Measurements from ENCODE around the gene ZNF506.
"Not testable (repeated sequence)": the region's sequence is repeated elsewhere in the genome, so short reads cannot be mapped to it uniquely, and the experiment has no call there.

The ZNF506 gene

GRCh38 chr19:19821366-19821951 lies at the start of gene ZNF506:
Gene ZNF506, minus strand, starts transcription at chr19:19821750. Its CDS starts 147 bp downstream, at chr19:19821603.
- peak; percentile 99 for DNase-seq

GRCh38 chr19:19870086-19870485 lies 48.5 kb upstream of the ZNF506 start:
- DNase-seq: not testable (repeated sequence)

GRCh38 chr19:19866611-19867248 lies 45.2 kb upstream of the ZNF506 start:
- peak; percentile 62 for DNase-seq

GRCh38 chr19:19865750-19866610 lies 44.4 kb upstream of the ZNF506 start, which contains the start of gene ZNF253:
Gene ZNF253, plus strand, starts transcription at chr19:19865882. Its CDS starts 115 bp downstream, at chr19:19865997.
- peak; percentile 98 for DNase-seq

DNA sequence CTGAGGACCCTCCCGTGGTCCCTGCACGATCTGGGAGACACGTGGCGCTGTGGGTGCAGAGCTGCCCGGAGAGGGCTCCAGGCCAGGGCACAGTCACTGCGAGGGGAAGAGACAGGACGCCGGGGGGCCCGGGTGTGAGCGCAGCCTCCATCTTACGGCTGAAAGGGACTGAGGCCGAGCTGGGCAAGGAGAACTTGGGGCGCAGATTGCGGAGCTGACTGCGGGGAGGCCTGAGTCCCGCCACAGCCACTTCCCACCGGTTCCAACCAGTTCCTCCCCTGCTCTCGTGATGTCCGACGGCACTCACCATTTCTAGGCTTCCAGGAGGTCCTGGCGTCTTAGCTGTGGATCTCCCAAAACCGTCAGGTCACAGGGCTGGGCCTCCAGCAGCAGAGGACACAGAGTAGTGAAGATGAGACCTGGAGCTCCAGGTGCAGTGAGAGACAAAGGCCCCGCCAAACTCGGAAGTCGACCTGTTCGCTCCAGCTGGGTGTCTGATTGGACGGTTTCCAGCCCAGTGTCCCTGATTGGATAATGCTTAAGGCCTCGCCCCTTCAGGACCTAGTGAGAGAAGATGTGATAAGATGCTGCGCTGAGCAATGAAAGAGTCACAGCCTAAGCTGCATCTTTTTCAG lies 39.3 kb upstream of the ZNF506 start:
- peak; percentile 68 for DNase-seq

- no peak for DNase-seq
Measured at GRCh38 chr19:19858751-19859150, 37.2 kb upstream of the ZNF506 start.

- not testable (repeated sequence) for DNase-seq
Measured at GRCh38 chr19:19851740-19852139, 30.2 kb upstream of the ZNF506 start.

DNA sequence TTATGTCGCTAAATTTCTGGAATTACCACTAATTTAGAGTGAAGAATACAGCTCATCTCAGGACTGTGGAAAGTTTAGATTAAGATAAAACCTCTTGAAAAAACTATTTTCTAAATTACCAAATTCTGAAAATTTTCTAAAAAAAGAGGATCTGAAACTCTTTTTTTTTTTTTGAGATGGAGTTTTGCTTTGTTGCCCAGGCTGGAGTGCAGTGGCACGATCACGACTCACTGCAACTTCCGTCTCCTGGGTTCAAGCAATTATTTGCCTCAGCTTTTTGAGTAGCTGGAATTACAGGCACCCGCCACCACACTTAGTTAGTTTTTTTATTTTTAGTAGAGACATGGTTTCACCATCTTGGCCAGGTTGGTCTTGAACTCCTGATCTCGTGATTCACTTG lies 27.5 kb upstream of the ZNF506 start:
- DNase-seq: no peak

DNA sequence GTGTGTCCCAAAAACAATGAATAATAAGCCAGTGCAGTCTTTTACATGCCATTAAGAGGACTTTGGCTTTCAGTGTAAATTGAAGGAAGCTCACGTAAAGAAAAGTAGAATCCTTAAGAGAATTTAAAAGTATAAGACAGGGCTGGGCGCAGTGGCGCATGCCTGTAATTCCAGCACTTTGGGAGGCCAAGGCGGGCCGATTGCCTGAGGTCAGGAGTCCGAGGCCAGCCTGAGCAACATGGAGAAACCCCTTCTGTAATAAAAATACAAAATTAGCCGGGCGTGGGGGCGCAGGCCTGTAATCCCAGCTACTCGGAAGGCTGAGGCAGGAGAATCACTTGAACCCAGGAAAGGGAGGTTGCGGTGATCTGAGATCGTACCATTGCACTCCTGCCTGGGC lies 26.2 kb upstream of the ZNF506 start:
- no peak for DNase-seq

GRCh38 chr19:19835560-19836038 lies 14.0 kb upstream of the ZNF506 start:
- no peak for DNase-seq

DNA sequence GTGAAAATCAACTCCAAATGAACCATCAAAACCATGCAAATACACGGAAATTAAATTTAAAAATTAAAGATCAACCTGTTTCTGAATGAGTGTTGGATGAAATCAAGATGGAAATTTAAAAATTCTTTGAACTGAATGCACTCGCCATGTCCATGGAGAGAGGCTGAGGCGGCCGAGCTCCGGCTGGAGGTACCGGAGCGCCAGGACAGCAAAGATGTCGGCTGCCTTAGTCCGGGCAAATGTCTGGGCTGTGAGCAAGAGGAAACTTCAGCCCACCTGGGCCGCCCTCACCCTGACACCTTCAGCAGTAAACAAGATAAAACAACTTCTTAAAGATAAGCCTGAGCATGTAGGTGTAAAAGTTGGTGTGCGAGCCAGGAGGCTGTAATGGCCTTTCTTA lies 5.3 kb upstream of the ZNF506 start:
- no peak for DNase-seq

GRCh38 chr19:19823916-19824315 lies 2.4 kb upstream of the ZNF506 start:
- no peak for DNase-seq

GRCh38 chr19:19821976-19822375 lies 426 bp upstream of the ZNF506 start:
- DNase-seq: not testable (repeated sequence)

GRCh38 chr19:19820774-19821320 lies 703 bp downstream of the ZNF506 start:
- DNase-seq: peak; percentile 18

DNA sequence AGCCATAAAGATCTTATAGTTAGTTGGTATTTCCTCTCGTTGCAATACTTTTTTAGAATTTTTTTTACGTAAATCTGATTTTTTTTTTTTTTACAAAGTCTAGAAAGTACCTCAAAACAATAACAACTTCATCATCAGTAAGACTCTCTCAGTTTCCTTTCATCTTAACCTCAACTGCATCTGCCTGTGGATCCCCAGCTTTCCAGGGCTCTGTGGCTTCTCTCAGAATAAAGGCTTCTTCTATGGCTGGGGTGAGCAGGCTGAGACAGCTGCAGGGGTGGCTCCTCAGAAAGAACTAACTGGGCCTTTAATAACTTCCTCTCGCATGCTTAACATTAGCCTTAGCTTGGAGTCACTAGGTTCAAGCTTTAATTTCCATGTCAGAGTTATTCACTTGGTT lies 4.2 kb downstream of the ZNF506 start:
- peak; percentile 68 for DNase-seq

GRCh38 chr19:19816679-19817078 lies 4.9 kb downstream of the ZNF506 start:
- DNase-seq: no peak

- DNase-seq: not testable (repeated sequence)
Measured at GRCh38 chr19:19811999-19812398, 9.6 kb downstream of the ZNF506 start.

- no peak for DNase-seq
Measured at GRCh38 chr19:19805480-19805879, 16.1 kb downstream of the ZNF506 start.

- DNase-seq: no peak
Measured at GRCh38 chr19:19788015-19788414, 33.5 kb downstream of the ZNF506 start.

DNA sequence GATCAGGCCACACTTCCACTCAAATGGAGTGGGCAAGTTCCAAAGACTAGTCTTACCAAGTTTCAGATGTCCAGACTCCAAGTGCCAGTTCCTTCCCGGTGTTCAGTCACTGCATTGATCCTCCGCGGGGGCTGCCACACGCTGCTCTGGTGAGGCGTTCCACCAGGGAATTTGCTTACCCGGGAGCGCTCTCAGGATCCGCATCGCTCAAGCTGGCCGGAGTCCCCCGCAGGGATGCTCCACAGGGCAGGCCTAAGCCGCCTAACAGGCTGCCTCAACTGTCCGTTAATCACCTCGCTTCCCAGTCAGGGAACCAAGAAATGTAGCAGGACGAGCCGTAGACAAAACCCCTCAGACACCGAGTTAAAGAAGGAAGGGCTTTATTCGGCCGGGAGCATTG lies 36.1 kb downstream of the ZNF506 start:
- DNase-seq: not testable (repeated sequence)

DNA sequence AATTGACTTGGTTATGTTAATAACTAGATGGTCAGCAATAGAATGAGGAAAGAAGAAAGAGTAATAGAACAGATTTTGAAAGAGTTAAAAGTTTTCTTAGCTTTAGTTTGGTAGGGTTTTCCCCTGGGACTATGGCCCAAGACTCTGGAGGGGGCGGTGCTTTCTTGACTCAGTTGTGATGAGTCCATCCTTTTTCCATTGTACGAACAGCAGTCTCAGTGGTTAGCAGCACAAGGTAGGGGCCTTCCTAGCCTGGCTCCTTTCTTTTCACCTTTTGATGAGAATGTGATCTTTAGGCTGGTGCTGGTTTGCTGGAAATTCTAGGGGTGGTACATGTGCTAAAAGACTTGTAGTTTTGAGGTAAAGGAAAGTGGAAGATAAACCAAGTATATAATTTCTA lies 38.8 kb downstream of the ZNF506 start:
- peak; percentile 59 for DNase-seq

DNA sequence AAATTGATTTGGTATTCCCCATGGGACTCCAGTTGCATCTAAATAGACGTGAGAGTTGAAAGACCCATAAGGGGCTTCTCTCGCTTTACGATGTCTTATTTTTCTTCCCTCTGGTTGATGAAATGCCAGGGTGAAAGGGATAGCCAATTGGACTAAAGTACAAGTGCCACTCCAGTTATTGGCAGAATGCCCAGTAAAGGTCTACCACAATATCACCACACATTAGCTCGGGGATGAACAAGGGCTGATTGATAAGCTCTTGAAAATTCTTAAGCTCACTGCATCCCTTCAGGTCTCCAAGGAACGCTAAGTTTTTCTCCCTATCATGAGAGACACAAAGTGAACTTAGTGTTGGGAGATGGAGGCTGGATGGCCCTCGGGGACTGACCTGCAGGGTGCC lies 39.8 kb downstream of the ZNF506 start:
- not testable (repeated sequence) for DNase-seq

DNA sequence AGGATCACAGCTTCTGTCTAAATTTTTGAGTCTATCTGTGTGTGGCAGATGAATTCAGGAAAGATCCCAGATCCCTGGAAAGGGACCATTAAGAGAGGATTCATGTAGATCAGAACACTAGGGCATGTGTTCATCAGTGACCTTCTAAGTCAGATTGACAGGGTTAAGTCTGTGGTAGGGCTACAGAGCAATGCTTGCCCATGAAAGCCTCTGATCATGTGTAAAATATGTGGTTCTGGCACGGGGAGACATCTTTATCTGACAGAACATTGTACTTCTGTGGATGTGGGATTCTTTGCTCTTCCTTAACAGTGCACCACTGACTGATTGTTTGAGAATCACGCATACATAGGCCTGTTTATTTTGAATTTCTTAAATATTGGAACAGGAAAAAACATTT lies 42.9 kb downstream of the ZNF506 start:
- no peak for DNase-seq
